Endothelial cell of umbilical vein (primary cell): ENCODE data around the gene GJB1. TPM values are rescaled to one million over a fixed set of nuclear protein-coding genes. Genes with fewer than 3 reads are reported as not detected.

Experiments used
- BruUV-seq: library from RNA; stranded (reverse); fragments of 400-500 nt; replicated peaks from 2 replicates; lab custom pipeline; 2021; lab: Mats Ljungman, UMichigan
- CTCF ChIA-PET: fragments of 300-600, 350-600 bp; sonication (Branson Sonifier 250); formaldehyde crosslinking; loops from one replicate; lab custom pipeline; 2021; ENCODE audit warnings: antibody characterized with exemption, inconsistent platforms; lab: Charles Lee
- POLR2A ChIA-PET: fragments of 300-600, 350-600 bp; sonication (Branson Sonifier 250); formaldehyde crosslinking; loops from one replicate; lab custom pipeline; 2021; ENCODE audit warnings: antibody characterized with exemption, inconsistent platforms; lab: Charles Lee
- DNase-seq: peaks from one replicate; pipeline ENCODE4 v3.0.0-alpha.2; 2011; ENCODE audit warnings: low read depth, low spot score
- FAIRE-seq: peaks from 2 replicates; lab custom pipeline; 2011; peaks lifted over from hg19 to GRCh38; lab: Jason Lieb, UNC
- H2AFZ ChIP-seq: 2 replicates; pipeline ENCODE4 v1.6.0; 2012; ENCODE audit warnings: low read depth, low read length, control low read depth, inconsistent platforms
- H3K27ac ChIP-seq: 2 replicates; pipeline ENCODE4 v1.5.1; 2011; ENCODE audit warnings: low read depth, mild to moderate bottlenecking, control low read depth, low read length, moderate library complexity; ENCODE audit not compliant: insufficient read depth
- H3K27me3 ChIP-seq, 2 experiments: 2 replicates each; pipeline versions ENCODE4 v1.6.0 to v1.6.1; 2011; ENCODE audit warnings: low read length in 2 of 2, mixed read lengths in 1 of 2; ENCODE audit not compliant: control insufficient read depth in 2 of 2, insufficient read depth in 2 of 2
- H3K36me3 ChIP-seq, 2 experiments: 2 replicates in 1 of 2; 3 replicates in 1 of 2; pipeline ENCODE4 v1.5.1; 2011; ENCODE audit warnings: low read length in 2 of 2, mild to moderate bottlenecking in 1 of 2, moderate library complexity in 1 of 2; ENCODE audit not compliant: control insufficient read depth in 2 of 2, insufficient read depth in 2 of 2; ENCODE audit errors: extremely low read depth in 1 of 2
- H3K4me1 ChIP-seq: 3 replicates; pipeline ENCODE4 v1.5.1; 2011; ENCODE audit warnings: mild to moderate bottlenecking, low read length; ENCODE audit not compliant: control insufficient read depth, insufficient read depth; ENCODE audit errors: extremely low read depth
- H3K4me2 ChIP-seq: 2 replicates; pipeline ENCODE4 v1.6.1; 2011; ENCODE audit warnings: low read length, control low read depth, mixed read lengths; ENCODE audit not compliant: insufficient read depth
- H3K4me3 ChIP-seq, 3 experiments: fragments of 200-600 bp in 1 of 3; sonication (generic), shearing (Covaris generic) in 1 of 3; replicated peaks in 1 of 3; 2 replicates each; pipeline ENCODE4 v1.5.1; 2011 to 2016; ENCODE audit warnings: control low read depth in 3 of 3, low read length in 3 of 3, mild to moderate bottlenecking in 2 of 3, inconsistent platforms in 1 of 3, low read depth in 1 of 3, moderate library complexity in 1 of 3; ENCODE audit not compliant: insufficient read depth in 1 of 3
- H3K79me2 ChIP-seq: 2 replicates; pipeline ENCODE4 v1.6.0; 2012; ENCODE audit warnings: low read length, inconsistent platforms; ENCODE audit not compliant: control insufficient read depth, insufficient read depth
- H3K9ac ChIP-seq: replicated peaks from 2 replicates; pipeline ENCODE3; 2011; ENCODE audit warnings: low read length, control low read depth; ENCODE audit not compliant: insufficient read depth; ENCODE audit errors: extremely low read depth
- H3K9me1 ChIP-seq: replicated peaks from 3 replicates; pipeline ENCODE4 v1.6.0; 2011; ENCODE audit warnings: mild to moderate bottlenecking, low read length; ENCODE audit not compliant: control insufficient read depth, insufficient read depth; ENCODE audit errors: extremely low read depth
- H3K9me3 ChIP-seq: replicated peaks from 2 replicates; pipeline ENCODE4 v1.5.1; 2012; ENCODE audit warnings: low read length, inconsistent platforms; ENCODE audit not compliant: control insufficient read depth, insufficient read depth
- H4K20me1 ChIP-seq: replicated peaks from 2 replicates; pipeline ENCODE3; 2011; ENCODE audit warnings: mild to moderate bottlenecking, low read length; ENCODE audit not compliant: control insufficient read depth, insufficient read depth; ENCODE audit errors: extremely low read depth
- CTCF ChIP-seq, 2 donors: IDR thresholded peaks; 1 replicate in 1 of 2; 2 replicates in 1 of 2; pipeline ENCODE4 v1.5.1; 2011; ENCODE audit warnings: low read length in 2 of 2, mild to moderate bottlenecking in 2 of 2, moderate library complexity in 2 of 2, control low read depth in 1 of 2, inconsistent platforms in 1 of 2, low read depth in 1 of 2; ENCODE audit not compliant: insufficient read depth in 1 of 2; ENCODE audit errors: extremely low read depth in 1 of 2
- EZH2 ChIP-seq: IDR thresholded peaks from 2 replicates; pipeline ENCODE4 v1.6.1; 2012; ENCODE audit warnings: borderline replicate concordance, low read depth, mild to moderate bottlenecking, moderate library complexity, low read length, inconsistent platforms; ENCODE audit not compliant: severe bottlenecking
- FOS ChIP-seq: IDR thresholded peaks from 2 replicates; pipeline ENCODE4 v1.6.1; 2011; ENCODE audit warnings: mild to moderate bottlenecking, low read length, moderate library complexity, borderline replicate concordance; ENCODE audit not compliant: insufficient read depth
- GATA2 ChIP-seq: IDR thresholded peaks from 2 replicates; pipeline ENCODE4 v1.7.0; 2011; ENCODE audit warnings: low read depth, mild to moderate bottlenecking, moderate library complexity, mixed read lengths, low read length; ENCODE audit not compliant: insufficient read length, insufficient read depth
- JUN ChIP-seq: IDR thresholded peaks from 2 replicates; pipeline ENCODE4 v1.6.1; 2011; ENCODE audit warnings: borderline replicate concordance, low read depth; ENCODE audit not compliant: insufficient read length, insufficient read depth
- MYC ChIP-seq: IDR thresholded peaks from one replicate; pipeline ENCODE4 v1.6.1; 2011; ENCODE audit warnings: mild to moderate bottlenecking, low read depth, low read length
- POLR2A ChIP-seq: IDR thresholded peaks from 2 replicates; pipeline ENCODE4 v1.6.1; 2012; ENCODE audit warnings: low read depth, mild to moderate bottlenecking, control low read depth, low read length
- POLR2AphosphoS5 ChIP-seq: IDR thresholded peaks from 2 replicates; pipeline ENCODE4 v1.6.1; 2012; ENCODE audit warnings: low read depth, mild to moderate bottlenecking, control low read depth, low read length, moderate library complexity; ENCODE audit not compliant: insufficient read depth
- dilution Hi-C: fragments of 300-500 bp; cut with MboI; formaldehyde crosslinking; loops from one replicate; pipeline ENCODE4 v1.15.0; 2019; ENCODE audit warnings: low sequenced_read_pairs; ENCODE audit not compliant: extremely low pct_ligation_motif_present
- intact Hi-C: fragments of 100-400 bp; cut with micrococcal nuclease; formaldehyde crosslinking; loops from one replicate; pipeline ENCODE4 v1.10.0; 2022
- polyA plus RNA-seq, 4 experiments: library from polyadenylated mRNA; depleted of rRNA in 3 of 4; stranded (reverse) in 3 of 4; unstranded in 1 of 4; fragments of >200 nt; gene quantifications; 2 replicates each; pipeline versions ENCODE4 v1.2.1 to v1.2.3, GENCODE V29; 2011 to 2012; ENCODE audit warnings: missing spikeins in 1 of 4
- total RNA-seq: library from RNA; stranded (reverse); gene quantifications from 2 replicates; pipeline ENCODE4 v1.2.3, GENCODE V29; 2021
- TF ChIP-seq, protein P1 (sequence below): IDR thresholded peaks from 2 replicates; pipeline ENCODE4 v1.6.1; 2011; ENCODE audit not compliant: insufficient read depth, insufficient read length

The GJB1 gene
- total and polyA plus RNA-seq, 2 donors (not counting 3 experiments of a cell fraction or from before 2014, with no cell fraction given): not detected

GRCh38 chrX:71228063-71228642 lies 5.1 kb downstream of the GJB1 start:
- Histone ChIP-seq H3K4me1 (no peaks in the 10 kb centered on the region), H3K9ac (no peak overlapping the region), H3K27me3 (no peaks in the 10 kb centered on the region), H4K20me1 (no peaks in the 10 kb centered on the region), H3K36me3 (no peaks in the 10 kb centered on the region), H3K9me1 (no peaks in the 10 kb centered on the region), H3K4me3 (no peak overlapping the region), H3K79me2 (no peaks in the 10 kb centered on the region), H3K9me3 (no peaks in the 10 kb centered on the region), H2AFZ (no peak overlapping the region), H3K4me2 (no peak overlapping the region), H3K27ac (no peak overlapping the region)
- intact Hi-C loops: no loop called here
- DNase-seq (no peak), FAIRE-seq (no peak)
- ChIA-PET POLR2A (no interaction called here), CTCF (no interaction called here)
- dilution Hi-C loops: no loop called here
- TF ChIP-seq, protein P1, sequence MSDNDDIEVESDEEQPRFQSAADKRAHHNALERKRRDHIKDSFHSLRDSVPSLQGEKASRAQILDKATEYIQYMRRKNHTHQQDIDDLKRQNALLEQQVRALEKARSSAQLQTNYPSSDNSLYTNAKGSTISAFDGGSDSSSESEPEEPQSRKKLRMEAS: no peak
- TF ChIP-seq MYC (no peak), FOS (no peak), POLR2AphosphoS5 (no peak), JUN (no peak), CTCF (IDR thresholded peaks at IDR 0.05; ENCODE audit: extremely low read depth in 1 of 2, insufficient read depth in 1 of 2, low read depth in 1 of 2, low read length in 2 of 2) (no peak), GATA2 (no peak), EZH2 (no peak), POLR2A (no peak)
- no TSS peak for BruUV-seq
